Dermis lymphatic vessel endothelial cell (primary cell): ENCODE results near the gene RFX3. TPM values are rescaled to one million over a fixed set of nuclear protein-coding genes. Genes with fewer than 3 reads are reported as not detected.

ENCODE experiments used
- total RNA-seq: library from RNA; depleted of rRNA; stranded (reverse); fragments of >200 nt; gene quantifications from 2 replicates; pipeline ENCODE4 v1.2.1, GENCODE V29; 2014

Gene RFX3
- total RNA-seq, result 3.6 and 8.2 TPM in 2 replicates

GRCh38 chr9:3525836-3526164 lies at the start of gene RFX3:
RFX3 (minus strand) TSS chr9:3526001; CDS start chr9:3395588, 130,413 bp downstream.

